HepG2 (cell line): ENCODE data around the gene C4BPA. TPM values are rescaled to one million over a fixed set of nuclear protein-coding genes. Genes with fewer than 3 reads are reported as not detected.

Experiments
- ATAC-seq: fragments of 200-7000 bp; cut with Tn5 transposase; 3 replicates; pipeline ENCODE4 v1.9.1; 2020; ENCODE audit warnings: mild to moderate bottlenecking, moderate library complexity
- BruUV-seq: library from RNA; stranded (reverse); fragments of 400-500 nt; replicated peaks from 2 replicates; lab custom pipeline; 2021; lab: Mats Ljungman, UMichigan
- CTCF ChIA-PET: fragments of 300-600 bp; formaldehyde crosslinking; extraction: SDS; loops from one replicate; lab custom pipeline; 2021; ENCODE audit warnings: low total read pairs, inconsistent platforms, low intra/inter-chr PET ratio; lab: Yijun Ruan, JAX
- POLR2A ChIA-PET: fragments of 350-600 bp; sonication (Branson Sonifier 250); formaldehyde crosslinking; loops from one replicate; lab custom pipeline; 2020; ENCODE audit warnings: antibody characterized with exemption, inconsistent platforms; lab: Yijun Ruan, JAX
- DNase-seq: peaks from one replicate; pipeline ENCODE4 v3.0.0-alpha.2; 2015; ENCODE audit warnings: low spot score
- FAIRE-seq: peaks from 3 replicates; lab custom pipeline; 2011; peaks lifted over from hg19 to GRCh38; lab: Jason Lieb, UNC
- H2AFZ ChIP-seq: one replicate; pipeline ENCODE4 v1.6.1; 2011; ENCODE audit warnings: low read length, inconsistent platforms
- H3K27ac ChIP-seq: fragments of 300-600 bp; 3 replicates; pipeline ENCODE4 v1.8.0; 2011; ENCODE audit warnings: mixed run types, mild to moderate bottlenecking, mixed read lengths, low read length, inconsistent platforms; ENCODE audit not compliant: insufficient read depth; ENCODE audit errors: extremely low read length
- H3K27me3 ChIP-seq, 2 experiments: fragments of 200-600 bp in 1 of 2; 2 replicates in 1 of 2; 3 replicates in 1 of 2; pipeline versions ENCODE4 v1.6.0 to v1.8.0; 2011; ENCODE audit warnings: low read length in 2 of 2, mild to moderate bottlenecking in 2 of 2, moderate library complexity in 2 of 2, inconsistent platforms in 1 of 2; ENCODE audit not compliant: insufficient read depth in 2 of 2, control insufficient read depth in 1 of 2
- H3K36me3 ChIP-seq, 2 experiments: fragments of 200-600 bp in 1 of 2; replicated peaks in 1 of 2; 2 replicates in 1 of 2; 3 replicates in 1 of 2; pipeline versions ENCODE4 v1.5.1 to v1.8.0; 2011; ENCODE audit warnings: low read length in 2 of 2, inconsistent platforms in 1 of 2; ENCODE audit not compliant: insufficient read depth in 2 of 2, control insufficient read depth in 1 of 2
- H3K4me1 ChIP-seq: 2 replicates; pipeline ENCODE4 v1.5.1; 2012; ENCODE audit warnings: low read length, inconsistent platforms; ENCODE audit not compliant: insufficient read depth
- H3K4me2 ChIP-seq: 2 replicates; pipeline ENCODE4 v1.6.0; 2011; ENCODE audit warnings: low read depth, low read length, inconsistent platforms
- H3K4me3 ChIP-seq, 3 experiments: fragments of 200-600 bp in 1 of 3; sonication (generic), shearing (Covaris generic) in 1 of 3; replicated peaks in 1 of 3; 2 replicates each; pipeline ENCODE4 v1.5.1; 2011 to 2016; ENCODE audit warnings: low read length in 3 of 3, inconsistent platforms in 2 of 3, low read depth in 2 of 3, mild to moderate bottlenecking in 2 of 3, control low read depth in 1 of 3, mixed read lengths in 1 of 3; ENCODE audit not compliant: insufficient read depth in 1 of 3
- H3K79me2 ChIP-seq: one replicate; pipeline ENCODE4 v1.6.1; 2011; ENCODE audit warnings: low read length, inconsistent platforms; ENCODE audit not compliant: insufficient read depth
- H3K9ac ChIP-seq: 2 replicates; pipeline ENCODE4 v1.6.0; 2011; ENCODE audit warnings: mild to moderate bottlenecking, low read depth, low read length, inconsistent platforms; ENCODE audit not compliant: insufficient read depth
- H3K9me3 ChIP-seq: 2 replicates; pipeline ENCODE4 v1.5.1; 2012; ENCODE audit warnings: mild to moderate bottlenecking, low read length
- H4K20me1 ChIP-seq: 2 replicates; pipeline ENCODE4 v1.6.0; 2011; ENCODE audit warnings: inconsistent platforms, mild to moderate bottlenecking, low read length, moderate library complexity; ENCODE audit not compliant: insufficient read depth
- CENPBD1 ChIP-seq: sonication (generic); formaldehyde crosslinking; IDR thresholded peaks from 2 replicates; pipeline ENCODE4 v1.8.0; 2022; ENCODE audit warnings: missing genetic modification reagents, low read depth, mild to moderate bottlenecking, borderline replicate concordance
- GLI4 ChIP-seq: sonication (generic); formaldehyde crosslinking; IDR thresholded peaks from 2 replicates; pipeline ENCODE4 v1.5.1; 2020; ENCODE audit warnings: missing genetic modification reagents, mild to moderate bottlenecking, moderate library complexity, borderline replicate concordance
- HDAC6 ChIP-seq: fragments of 200-600 bp; sonication (generic); IDR thresholded peaks from 2 replicates; pipeline ENCODE4 v1.7.0; 2017; ENCODE audit warnings: mild to moderate bottlenecking, antibody characterized with exemption, low read length, low read depth
- KDM6A ChIP-seq: IDR thresholded peaks from 2 replicates; pipeline ENCODE4 v1.6.1; 2016; ENCODE audit warnings: low read depth
- MTF1 ChIP-seq: sonication (generic); formaldehyde crosslinking; IDR thresholded peaks from 2 replicates; pipeline ENCODE4 v1.5.0; 2020; ENCODE audit warnings: missing genetic modification reagents
- NFIC ChIP-seq: IDR thresholded peaks from 2 replicates; pipeline ENCODE4 v1.6.1; 2012; ENCODE audit warnings: mild to moderate bottlenecking, low read length, inconsistent platforms
- PAXIP1 ChIP-seq: sonication (generic); formaldehyde crosslinking; conservative IDR thresholded peaks from 2 replicates; pipeline ENCODE4 v1.4.0; 2020; ENCODE audit warnings: mild to moderate bottlenecking, missing genetic modification reagents, moderate library complexity
- PHF20 ChIP-seq: sonication (generic); formaldehyde crosslinking; IDR thresholded peaks from 2 replicates; pipeline ENCODE4 v1.5.0; 2020; ENCODE audit warnings: mild to moderate bottlenecking, missing genetic modification reagents
- SAFB2 ChIP-seq: sonication (generic); formaldehyde crosslinking; IDR thresholded peaks from 2 replicates; pipeline ENCODE4 v1.5.1; 2020; ENCODE audit warnings: missing genetic modification reagents, low read depth, mild to moderate bottlenecking, borderline replicate concordance
- TCF7 ChIP-seq: sonication (generic); IDR thresholded peaks from 2 replicates; pipeline ENCODE4 v1.6.1; 2016; ENCODE audit warnings: antibody characterized with exemption, low read depth
- THYN1 ChIP-seq: sonication (generic); formaldehyde crosslinking; IDR thresholded peaks from 2 replicates; pipeline ENCODE4 v1.8.1; 2023; ENCODE audit warnings: low read depth, mild to moderate bottlenecking, moderate library complexity, missing genetic modification reagents, borderline replicate concordance
- ZNF256 ChIP-seq: sonication (generic); formaldehyde crosslinking; conservative IDR thresholded peaks from 2 replicates; pipeline ENCODE4 v1.4.0; 2020; ENCODE audit warnings: missing genetic modification reagents
- ZNF33A ChIP-seq: sonication (generic); formaldehyde crosslinking; IDR thresholded peaks from 2 replicates; pipeline ENCODE4 v1.5.1; 2020; ENCODE audit warnings: missing genetic modification reagents, mild to moderate bottlenecking, moderate library complexity, borderline replicate concordance
- ZNF441 ChIP-seq: sonication (generic); formaldehyde crosslinking; IDR thresholded peaks from 2 replicates; pipeline ENCODE4 v1.7.0; 2021; ENCODE audit warnings: missing genetic modification reagents, borderline replicate concordance
- ZNF724P ChIP-seq: sonication (generic); formaldehyde crosslinking; IDR thresholded peaks from 2 replicates; pipeline ENCODE4 v1.8.0; 2022; ENCODE audit warnings: missing genetic modification reagents, borderline replicate concordance
- WGBS: methylation state at CpG from one replicate; pipeline ENCODE4 v1.1.6; 2017; ENCODE audit warnings: low lambda C conversion rate; 5-methylcytosine and 5-hydroxymethylcytosine counted together
- in situ Hi-C: cut with HindIII; loops from 2 replicates; pipeline ENCODE4 v1.10.0; 2017; ENCODE audit warnings: low pct_unique_long_range_greater_than_20kb; ENCODE audit not compliant: extremely low pct_ligation_motif_present
- intact Hi-C: fragments of 100-400 bp; cut with micrococcal nuclease; formaldehyde crosslinking; loops from one replicate; pipeline ENCODE4 v1.10.0; 2022; ENCODE audit not compliant: unreplicated experiment
- polyA plus RNA-seq, 8 experiments: library from polyadenylated mRNA; depleted of rRNA in 3 of 8; stranded (reverse) in 7 of 8; unstranded in 1 of 8; fragments of >200 nt; fragmentation: Illumina TruSeq in 4 of 8; extraction: Trizol in 4 of 8; gene quantifications; 2 replicates each; pipeline versions ENCODE4 v1.2.1 to v1.2.3, GENCODE V29; 2011 to 2016; ENCODE audit warnings: low read depth in 4 of 8, missing spikeins in 1 of 8, mixed read lengths in 1 of 8; ENCODE audit not compliant: insufficient read depth in 1 of 8
- total RNA-seq, 5 experiments: library from RNA; depleted of rRNA; stranded (reverse); fragments of >200 nt; fragmentation: Illumina TruSeq; extraction: Trizol; gene quantifications; 2 replicates each; pipeline ENCODE4 v1.2.3, GENCODE V29; 2016; ENCODE audit warnings: low read depth in 1 of 5

The C4BPA gene
- total and polyA plus RNA-seq, 2 of the 13 experiments (the other 11 are each of a cell fraction or from before 2014, with no cell fraction given): 32.1 to 60.1 TPM

- BruUV-seq: no TSS peak
- POLR2A ChIA-PET: interaction anchor here (3.4 kb wide), 1 partner anchor 13 kb away, joined by 26 read pairs; the partner anchor contains the start of gene C4BPB
- CTCF ChIA-PET: no interaction called here
- H4K20me1 ChIP-seq: no peaks in the 10 kb centered on the region
- no peak overlapping the region for H3K4me2 ChIP-seq
- WGBS: 86% methylated on average over 5 of the region's 5 CpGs
- H3K4me1 ChIP-seq: peaks cover 36% of the 10 kb centered on the region
- no peak for FAIRE-seq
- H3K36me3 ChIP-seq: peaks cover 16 to 17% of the 10 kb centered on the region in 2 experiments
- no peaks in the 10 kb centered on the region for H3K79me2 ChIP-seq
- no peak overlapping the region for H3K9ac ChIP-seq
- intact Hi-C loops: loop anchor here (5.0 kb wide), 1 partner anchor 140 kb away; no protein-coding TSS in a partner anchor
- no peak for ATAC-seq
- TF ChIP-seq THYN1 (CRISPR knock-in tag): no peak
- TF ChIP-seq HDAC6: no peak
- TF ChIP-seq, all 625 proteins: peak for 0
- Histone ChIP-seq H3K9me3 (peaks cover 14% of the 10 kb centered on the region), H3K4me3 (no peak overlapping the region), H3K27me3 (no peaks in the 10 kb centered on the region), H3K27ac (no peak overlapping the region), H2AFZ (no peak overlapping the region)
- no peak for DNase-seq
- in situ Hi-C loops: no loop called here
Measured at GRCh38 chr1:207102146-207102545, 1.9 kb upstream of the C4BPA start.

- no TSS peak for BruUV-seq
- no peaks in the 10 kb centered on the region for H3K27me3 ChIP-seq
- peaks cover 36% of the 10 kb centered on the region for H3K4me1 ChIP-seq
- H3K79me2 ChIP-seq: no peaks in the 10 kb centered on the region
- CTCF ChIA-PET: no interaction called here
- H3K36me3 ChIP-seq: peaks cover 12 to 14% of the 10 kb centered on the region in 2 experiments
- peaks cover 12% of the 10 kb centered on the region for H3K9me3 ChIP-seq
- H3K9ac ChIP-seq: no peak overlapping the region
- H3K4me2 ChIP-seq: no peak overlapping the region
- 96% methylated on average over 1 of the region's 1 CpG for WGBS
- ATAC-seq (no peak), FAIRE-seq (no peak), DNase-seq (no peak)
- POLR2A ChIA-PET: interaction anchor here (1.4 to 3.4 kb wide), 2 partner anchors 13 to 250 kb away, joined by 3 to 26 read pairs; partner anchors contain the start of gene C4BPB
- in situ Hi-C loops: no loop called here
- no peak overlapping the region for H2AFZ ChIP-seq
- no peak overlapping the region for H3K4me3 ChIP-seq
- H4K20me1 ChIP-seq: no peaks in the 10 kb centered on the region
- H3K27ac ChIP-seq: no peak overlapping the region
- intact Hi-C loops: loop anchor here (5.0 kb wide), 1 partner anchor 140 kb away; no protein-coding TSS in a partner anchor
- TF ChIP-seq HDAC6: no peak
- TF ChIP-seq ZNF256 (CRISPR knock-in tag): no peak
- no peak for TF ChIP-seq ZNF441 (CRISPR knock-in tag)
- TF ChIP-seq GLI4: no peak
- no peak for TF ChIP-seq NFIC
- TF ChIP-seq SAFB2 (CRISPR knock-in tag): no peak
- no peak for TF ChIP-seq KDM6A (CRISPR knock-in tag)
- TF ChIP-seq MTF1: no peak
- TF ChIP-seq ZNF33A (CRISPR knock-in tag): no peak
- TF ChIP-seq CENPBD1: no peak
- no peak for TF ChIP-seq TCF7
- TF ChIP-seq ZNF724P (CRISPR knock-in tag): no peak
- TF ChIP-seq PHF20 (CRISPR knock-in tag): no peak
- no peak for TF ChIP-seq PAXIP1 (CRISPR knock-in tag)
Measured at GRCh38 chr1:207102659-207103058, 1.4 kb upstream of the C4BPA start.
